ENCODE data around the gene ZKSCAN1. TPM values are rescaled to one million over a fixed set of nuclear protein-coding genes. Genes with fewer than 3 reads are reported as not detected.

ZKSCAN1 gene
- total RNA-seq, 1 experiment from 2014 or later: 61.2 TPM

DNA sequence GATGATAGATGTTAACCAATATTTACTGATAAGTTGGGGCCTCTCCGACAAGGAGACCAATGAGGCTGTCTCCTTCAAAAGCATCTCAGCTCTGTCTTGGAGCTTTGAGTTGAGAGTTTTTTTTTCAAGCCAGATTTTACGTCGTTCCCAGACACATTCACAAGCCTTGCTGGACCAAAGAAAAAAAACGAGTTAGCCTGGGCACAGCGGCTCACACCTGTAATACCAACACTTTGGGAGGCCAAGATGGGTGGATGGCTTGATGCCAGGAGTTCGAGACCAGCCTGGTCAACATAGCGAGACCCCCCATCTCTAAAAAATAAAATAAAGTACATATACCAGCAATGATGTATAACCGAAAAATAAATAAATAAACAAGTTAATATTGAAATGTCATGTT, 20.6 kb upstream of the ZKSCAN1 start (continued):
- TF ChIP-seq, protein P1, sequence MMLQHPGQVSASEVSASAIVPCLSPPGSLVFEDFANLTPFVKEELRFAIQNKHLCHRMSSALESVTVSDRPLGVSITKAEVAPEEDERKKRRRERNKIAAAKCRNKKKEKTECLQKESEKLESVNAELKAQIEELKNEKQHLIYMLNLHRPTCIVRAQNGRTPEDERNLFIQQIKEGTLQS (IDR thresholded peaks at IDR 0.05): no peak
- TF ChIP-seq CEBPB (IDR thresholded peaks at IDR 0.05; ENCODE audit: low read depth): no peak
- no peak for TF ChIP-seq SRF (IDR thresholded peaks at IDR 0.05; ENCODE audit: low read depth)
- TF ChIP-seq ZNF274 (IDR thresholded peaks at IDR 0.05; ENCODE audit: low read depth, low read length): no peak
- no peak for TF ChIP-seq SP1 (IDR thresholded peaks at IDR 0.05; ENCODE audit: low read depth)
- TF ChIP-seq FOSL1 (IDR thresholded peaks at IDR 0.05; ENCODE audit: low read depth): no peak

GRCh38 chr7:99996755-99997544, 18.4 kb upstream of the ZKSCAN1 start:
- Histone ChIP-seq H3K27ac (ENCODE audit: low read depth, low read length) (no peak overlapping the region), H3K27me3 (ENCODE audit: insufficient read depth, low read length) (no peaks in the 10 kb centered on the region), H4K20me1 (ENCODE audit: insufficient read depth) (no peaks in the 10 kb centered on the region), H3K79me2 (ENCODE audit: insufficient read depth, low read length) (no peaks in the 10 kb centered on the region), H3K9me2 (ENCODE audit: insufficient read depth) (no peaks in the 10 kb centered on the region), H3K4me2 (ENCODE audit: low read length) (no peak overlapping the region), H3K36me3 (ENCODE audit: control insufficient read depth in 1 of 2, insufficient read depth in 2 of 2, low read length in 2 of 2) (no peaks in the 10 kb centered on the region), H3K9me3 (ENCODE audit: control insufficient read depth in 1 of 2, insufficient read depth in 1 of 2, low read depth in 1 of 2, low read length in 2 of 2) (no peaks in the 10 kb centered on the region), H3K4me3 (replicated peaks in 1 of 2; ENCODE audit: low read depth in 1 of 2, low read length in 2 of 2) (no peak overlapping the region), H3K4me1 (ENCODE audit: control insufficient read depth in 1 of 2, insufficient read depth in 2 of 2, low read length in 2 of 2) (peaks cover 0 to 5% of the 10 kb centered on the region in 2 experiments; a peak in 2 of 4 replicates), H3K9ac (ENCODE audit: low read length) (no peak overlapping the region), H2AFZ (ENCODE audit: low read depth, low read length, poor library complexity, severe bottlenecking) (no peak overlapping the region)
- RAD21 ChIA-PET (ENCODE audit: low non-redundant PET in 1 of 2, low total read pairs in 2 of 2, uncharacterized antibody in 2 of 2, unreplicated experiment in 2 of 2): interaction anchor here in 1 of 2 experiments (0.6 kb wide), 1 partner anchor 8 kb away, joined by 6 read pairs; no protein-coding TSS in a partner anchor
- CTCF ChIA-PET: no interaction called here
- DNase-seq (ENCODE audit: low read depth, low spot score): no peak
- BruUV-seq (replicated peaks): no TSS peak
- TF ChIP-seq CBX3 (IDR thresholded peaks at IDR 0.05; ENCODE audit: low read depth): no peak
- TF ChIP-seq ELF1 (IDR thresholded peaks at IDR 0.05; ENCODE audit: borderline replicate concordance, low read depth): no peak
- TF ChIP-seq EGR1 (IDR thresholded peaks at IDR 0.05; ENCODE audit: low read depth): no peak
- no peak for TF ChIP-seq ZBTB33 (IDR thresholded peaks at IDR 0.05; ENCODE audit: extremely low read depth, insufficient replicate concordance, low read length)
- POLR2A ChIA-PET: no interaction called here
- intact Hi-C loops (cut with micrococcal nuclease): no loop called here
- no peak for ATAC-seq
